HCT116 (cell line): ENCODE results near the gene HPCAL1. TPM values are rescaled to one million over a fixed set of nuclear protein-coding genes. Genes with fewer than 3 reads are reported as not detected.

Source experiments
- ATAC-seq: fragments of 200-7000 bp; cut with Tn5 transposase; 2 replicates; pipeline ENCODE4 v1.9.1; 2020; ENCODE audit warnings: mild to moderate bottlenecking, moderate library complexity
- BruUV-seq: library from RNA; stranded (reverse); fragments of 400-500 nt; replicated peaks from 2 replicates; lab custom pipeline; 2021; lab: Mats Ljungman, UMichigan
- CTCF ChIA-PET: fragments of 300-600 bp; sonication (Branson Sonifier 250); formaldehyde crosslinking; loops from one replicate; lab custom pipeline; 2021; ENCODE audit warnings: antibody characterized with exemption; lab: Charles Lee
- POLR2A ChIA-PET: fragments of 300-600, 350-600 bp; sonication (Branson Sonifier 250); formaldehyde crosslinking; loops from one replicate; lab custom pipeline; 2021; ENCODE audit warnings: antibody characterized with exemption; lab: Charles Lee
- RAD21 ChIA-PET, 2 experiments: fragments of 300-600 bp; sonication (Branson Sonifier 250); formaldehyde crosslinking; loops; one replicate each; lab custom pipeline; 2023; ENCODE audit warnings: low total read pairs in 2 of 2; ENCODE audit not compliant: uncharacterized antibody in 2 of 2, unreplicated experiment in 2 of 2, low non-redundant PET in 1 of 2; lab: Charles Lee
- DNase-seq: peaks from one replicate; pipeline ENCODE4 v3.0.0-alpha.2; 2010; ENCODE audit warnings: low read depth, low spot score
- H2AFZ ChIP-seq: fragments of 200-600 bp; shearing (Covaris generic), sonication (generic); 2 replicates; pipeline ENCODE4 v1.6.1; 2017; ENCODE audit warnings: low read depth, mixed run types, mixed read lengths, antibody characterized with exemption, low read length; ENCODE audit not compliant: poor library complexity, severe bottlenecking
- H3K27ac ChIP-seq: 2 replicates; pipeline ENCODE4 v1.5.1; 2012; ENCODE audit warnings: low read depth, low read length
- H3K27me3 ChIP-seq: fragments of 200-600 bp; sonication (generic); 2 replicates; pipeline ENCODE4 v1.6.1; 2016; ENCODE audit warnings: mixed run types, low read length, mixed read lengths; ENCODE audit not compliant: insufficient read depth
- H3K36me3 ChIP-seq, 2 experiments: fragments of 200-500 bp in 1 of 2; fragments of 200-600 bp in 1 of 2; sonication (Bioruptor generic) in 1 of 2; sonication (generic) in 1 of 2; 2 replicates each; pipeline versions ENCODE4 v1.5.1 to v1.6.1; 2014 to 2016; ENCODE audit warnings: low read length in 2 of 2, inconsistent platforms in 1 of 2, mixed read lengths in 1 of 2, mixed run types in 1 of 2; ENCODE audit not compliant: insufficient read depth in 2 of 2, control insufficient read depth in 1 of 2
- H3K4me1 ChIP-seq, 2 experiments: fragments of 200-600 bp in 1 of 2; sonication (generic) in 1 of 2; 2 replicates each; pipeline versions ENCODE4 v1.5.1 to v1.6.1; 2012 to 2017; ENCODE audit warnings: low read length in 2 of 2, inconsistent platforms in 1 of 2, mild to moderate bottlenecking in 1 of 2, mixed read lengths in 1 of 2, mixed run types in 1 of 2, moderate library complexity in 1 of 2; ENCODE audit not compliant: insufficient read depth in 2 of 2, control insufficient read depth in 1 of 2
- H3K4me2 ChIP-seq: fragments of 200-600 bp; sonication (generic); 2 replicates; pipeline ENCODE4 v1.6.1; 2017; ENCODE audit warnings: mixed run types, low read length, mixed read lengths
- H3K4me3 ChIP-seq, 2 experiments: fragments of 200-600 bp in 1 of 2; sonication (generic) in 1 of 2; replicated peaks in 1 of 2; 2 replicates each; pipeline ENCODE4 v1.5.1; 2011 to 2016; ENCODE audit warnings: low read length in 2 of 2, control low read depth in 1 of 2, low read depth in 1 of 2, mild to moderate bottlenecking in 1 of 2, mixed read lengths in 1 of 2, mixed run types in 1 of 2
- H3K79me2 ChIP-seq: fragments of 200-600 bp; sonication (generic); 2 replicates; pipeline ENCODE4 v1.6.1; 2017; ENCODE audit warnings: mild to moderate bottlenecking, mixed run types, low read length, moderate library complexity, mixed read lengths; ENCODE audit not compliant: insufficient read depth
- H3K9ac ChIP-seq: fragments of 200-600 bp; sonication (generic); 2 replicates; pipeline ENCODE4 v1.6.1; 2016; ENCODE audit warnings: low read length, mixed read lengths
- H3K9me2 ChIP-seq: fragments of 200-600 bp; sonication (generic), shearing (Covaris generic); 2 replicates; pipeline ENCODE4 v1.6.1; 2017; ENCODE audit warnings: mixed run types, mild to moderate bottlenecking, moderate library complexity; ENCODE audit not compliant: insufficient read depth
- H3K9me3 ChIP-seq, 2 experiments: fragments of 200-500 bp in 1 of 2; fragments of 200-600 bp in 1 of 2; sonication (Bioruptor generic) in 1 of 2; sonication (generic) in 1 of 2; 2 replicates each; pipeline ENCODE4 v1.6.1; 2014 to 2017; ENCODE audit warnings: low read length in 2 of 2, mixed read lengths in 2 of 2, inconsistent platforms in 1 of 2, low read depth in 1 of 2, mild to moderate bottlenecking in 1 of 2, mixed run types in 1 of 2, moderate library complexity in 1 of 2; ENCODE audit not compliant: control insufficient read depth in 1 of 2, insufficient read depth in 1 of 2
- H4K20me1 ChIP-seq: fragments of 200-600 bp; sonication (generic), shearing (Covaris generic); 2 replicates; pipeline ENCODE4 v1.6.1; 2017; ENCODE audit warnings: mixed run types, mild to moderate bottlenecking, moderate library complexity; ENCODE audit not compliant: insufficient read depth
- CBX3 ChIP-seq: IDR thresholded peaks from 2 replicates; pipeline ENCODE4 v1.6.1; 2012; ENCODE audit warnings: low read depth
- CEBPB ChIP-seq: IDR thresholded peaks from 2 replicates; pipeline ENCODE4 v1.6.1; 2012; ENCODE audit warnings: low read depth
- EGR1 ChIP-seq: IDR thresholded peaks from 2 replicates; pipeline ENCODE4 v1.6.1; 2012; ENCODE audit warnings: low read depth
- ELF1 ChIP-seq: IDR thresholded peaks from 2 replicates; pipeline ENCODE4 v1.6.1; 2012; ENCODE audit warnings: low read depth, borderline replicate concordance
- EZH2 ChIP-seq: fragments of 200-600 bp; sonication (generic); IDR thresholded peaks from 2 replicates; pipeline ENCODE4 v1.6.1; 2017; ENCODE audit warnings: antibody characterized with exemption, mixed run types
- POLR2A ChIP-seq: IDR thresholded peaks from 2 replicates; pipeline ENCODE4 v1.7.0; 2011; ENCODE audit warnings: borderline replicate concordance; ENCODE audit not compliant: insufficient read depth, insufficient read length; ENCODE audit errors: extremely low read depth
- RAD21 ChIP-seq: IDR thresholded peaks from 2 replicates; pipeline ENCODE4 v1.6.1; 2012; ENCODE audit warnings: low read depth, mild to moderate bottlenecking
- SIN3A ChIP-seq: IDR thresholded peaks from 2 replicates; pipeline ENCODE4 v1.6.1; 2012; ENCODE audit warnings: low read depth
- SP1 ChIP-seq: IDR thresholded peaks from 2 replicates; pipeline ENCODE4 v1.6.1; 2012; ENCODE audit warnings: low read depth
- ZFX ChIP-seq: fragments of 450-650 bp; IDR thresholded peaks from 2 replicates; pipeline ENCODE4 v1.6.1; 2017
- ZNF274 ChIP-seq: fragments of 200-500 bp; sonication (Bioruptor generic); IDR thresholded peaks from 2 replicates; pipeline ENCODE4 v1.6.1; 2014; ENCODE audit warnings: mild to moderate bottlenecking, low read depth, low read length, inconsistent platforms
- intact Hi-C: fragments of 100-400 bp; cut with micrococcal nuclease; formaldehyde crosslinking; loops from 2 replicates; pipeline ENCODE4 v1.10.0; 2022
- total RNA-seq: library from RNA; stranded (reverse); gene quantifications from one replicate; pipeline ENCODE4 v1.2.1, GENCODE V29; 2021; ENCODE audit not compliant: unreplicated experiment
- TF ChIP-seq, protein P1 (sequence below): IDR thresholded peaks from 2 replicates; pipeline ENCODE4 v1.6.1; 2011; ENCODE audit warnings: mild to moderate bottlenecking, low read length, moderate library complexity; ENCODE audit not compliant: insufficient replicate concordance; ENCODE audit errors: extremely low read depth
- TF ChIP-seq, protein P2 (sequence below): IDR thresholded peaks from 2 replicates; pipeline ENCODE4 v1.6.1; 2012; ENCODE audit warnings: low read depth

Gene HPCAL1
- total RNA-seq, 1 experiment from 2014 or later = 111 TPM

GRCh38 chr2:10406016-10406415 is 103.3 kb downstream of the HPCAL1 start:
- Histone ChIP-seq H3K9me2 (no peaks in the 10 kb centered on the region), H3K79me2 (peaks cover 29% of the 10 kb centered on the region), H3K9me3 (no peaks in the 10 kb centered on the region), H3K4me3 (no peak overlapping the region), H4K20me1 (no peaks in the 10 kb centered on the region), H3K4me1 (peaks cover 66 to 81% of the 10 kb centered on the region in 2 experiments), H2AFZ (no peak overlapping the region), H3K36me3 (peaks cover 0 to 6% of the 10 kb centered on the region in 2 experiments; a peak in 1 of 4 replicates), H3K27me3 (no peaks in the 10 kb centered on the region), H3K9ac (0 out of 2 replicates have a peak overlapping the region, but pooled peaks have one; percentile 24), H3K4me2 (peak overlapping the region; percentile 53; the same call in 1 of the 2 replicates), H3K27ac (no peak overlapping the region)
- ChIA-PET CTCF (no interaction called here), POLR2A (interaction anchor here (0.8 to 1.3 kb wide), 2 partner anchors 33 to 102 kb away, joined by 3 read pairs; no protein-coding TSS in a partner anchor), RAD21 (interaction anchor here in 1 of 2 experiments (0.9 kb wide), 1 partner anchor 120 kb away, joined by 3 read pairs; no protein-coding TSS in a partner anchor)
- TF ChIP-seq POLR2A = no peak
- BruUV-seq = no TSS peak
- intact Hi-C loops = no loop called here
- no peak for DNase-seq
- ATAC-seq = no peak

GRCh38 chr2:10406491-10407188 is 103.9 kb downstream of the HPCAL1 start:
- Histone ChIP-seq H3K9me3 (no peaks in the 10 kb centered on the region), H3K4me1 (peaks cover 59 to 75% of the 10 kb centered on the region in 2 experiments), H3K9me2 (no peaks in the 10 kb centered on the region), H2AFZ (no peak overlapping the region), H3K9ac (peak overlapping the region; percentile 63), H3K4me2 (peak overlapping the region; percentile 81), H3K4me3 (no peak overlapping the region), H3K27ac (no peak overlapping the region), H3K79me2 (peaks cover 22% of the 10 kb centered on the region), H3K27me3 (no peaks in the 10 kb centered on the region), H4K20me1 (no peaks in the 10 kb centered on the region), H3K36me3 (peaks cover 0 to 3% of the 10 kb centered on the region in 2 experiments; a peak in 1 of 4 replicates)
- DNase-seq (no peak), ATAC-seq (no peak)
- ChIA-PET POLR2A (no interaction called here), RAD21 (interaction anchor here in 1 of 2 experiments (0.9 kb wide), 1 partner anchor 121 kb away, joined by 3 read pairs; no protein-coding TSS in a partner anchor), CTCF (no interaction called here)
- intact Hi-C loops = no loop called here
- BruUV-seq = no TSS peak
- no peak for TF ChIP-seq SP1
- TF ChIP-seq EZH2 = no peak
- TF ChIP-seq, protein P1, sequence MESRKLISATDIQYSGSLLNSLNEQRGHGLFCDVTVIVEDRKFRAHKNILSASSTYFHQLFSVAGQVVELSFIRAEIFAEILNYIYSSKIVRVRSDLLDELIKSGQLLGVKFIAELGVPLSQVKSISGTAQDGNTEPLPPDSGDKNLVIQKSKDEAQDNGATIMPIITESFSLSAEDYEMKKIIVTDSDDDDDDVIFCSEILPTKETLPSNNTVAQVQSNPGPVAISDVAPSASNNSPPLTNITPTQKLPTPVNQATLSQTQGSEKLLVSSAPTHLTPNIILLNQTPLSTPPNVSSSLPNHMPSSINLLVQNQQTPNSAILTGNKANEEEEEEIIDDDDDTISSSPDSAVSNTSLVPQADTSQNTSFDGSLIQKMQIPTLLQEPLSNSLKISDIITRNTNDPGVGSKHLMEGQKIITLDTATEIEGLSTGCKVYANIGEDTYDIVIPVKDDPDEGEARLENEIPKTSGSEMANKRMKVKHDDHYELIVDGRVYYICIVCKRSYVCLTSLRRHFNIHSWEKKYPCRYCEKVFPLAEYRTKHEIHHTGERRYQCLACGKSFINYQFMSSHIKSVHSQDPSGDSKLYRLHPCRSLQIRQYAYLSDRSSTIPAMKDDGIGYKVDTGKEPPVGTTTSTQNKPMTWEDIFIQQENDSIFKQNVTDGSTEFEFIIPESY = no peak
- TF ChIP-seq CBX3 = no peak
- no peak for TF ChIP-seq ZFX
- TF ChIP-seq ZNF274 = no peak
- no peak for TF ChIP-seq ELF1
- no peak for TF ChIP-seq SIN3A
- no peak for TF ChIP-seq RAD21
- TF ChIP-seq, protein P2, sequence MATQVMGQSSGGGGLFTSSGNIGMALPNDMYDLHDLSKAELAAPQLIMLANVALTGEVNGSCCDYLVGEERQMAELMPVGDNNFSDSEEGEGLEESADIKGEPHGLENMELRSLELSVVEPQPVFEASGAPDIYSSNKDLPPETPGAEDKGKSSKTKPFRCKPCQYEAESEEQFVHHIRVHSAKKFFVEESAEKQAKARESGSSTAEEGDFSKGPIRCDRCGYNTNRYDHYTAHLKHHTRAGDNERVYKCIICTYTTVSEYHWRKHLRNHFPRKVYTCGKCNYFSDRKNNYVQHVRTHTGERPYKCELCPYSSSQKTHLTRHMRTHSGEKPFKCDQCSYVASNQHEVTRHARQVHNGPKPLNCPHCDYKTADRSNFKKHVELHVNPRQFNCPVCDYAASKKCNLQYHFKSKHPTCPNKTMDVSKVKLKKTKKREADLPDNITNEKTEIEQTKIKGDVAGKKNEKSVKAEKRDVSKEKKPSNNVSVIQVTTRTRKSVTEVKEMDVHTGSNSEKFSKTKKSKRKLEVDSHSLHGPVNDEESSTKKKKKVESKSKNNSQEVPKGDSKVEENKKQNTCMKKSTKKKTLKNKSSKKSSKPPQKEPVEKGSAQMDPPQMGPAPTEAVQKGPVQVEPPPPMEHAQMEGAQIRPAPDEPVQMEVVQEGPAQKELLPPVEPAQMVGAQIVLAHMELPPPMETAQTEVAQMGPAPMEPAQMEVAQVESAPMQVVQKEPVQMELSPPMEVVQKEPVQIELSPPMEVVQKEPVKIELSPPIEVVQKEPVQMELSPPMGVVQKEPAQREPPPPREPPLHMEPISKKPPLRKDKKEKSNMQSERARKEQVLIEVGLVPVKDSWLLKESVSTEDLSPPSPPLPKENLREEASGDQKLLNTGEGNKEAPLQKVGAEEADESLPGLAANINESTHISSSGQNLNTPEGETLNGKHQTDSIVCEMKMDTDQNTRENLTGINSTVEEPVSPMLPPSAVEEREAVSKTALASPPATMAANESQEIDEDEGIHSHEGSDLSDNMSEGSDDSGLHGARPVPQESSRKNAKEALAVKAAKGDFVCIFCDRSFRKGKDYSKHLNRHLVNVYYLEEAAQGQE = no peak
- no peak for TF ChIP-seq CEBPB
- no peak for TF ChIP-seq EGR1
